HCT116 (cell line): Measurements from ENCODE around the gene NRXN2. TPM values are rescaled to one million over a fixed set of nuclear protein-coding genes. Genes with fewer than 3 reads are reported as not detected.

Source experiments
- ATAC-seq: fragments of 200-7000 bp; cut with Tn5 transposase; 2 replicates; pipeline ENCODE4 v1.9.1; 2020; ENCODE audit warnings: mild to moderate bottlenecking, moderate library complexity
- BruUV-seq: library from RNA; stranded (reverse); fragments of 400-500 nt; replicated peaks from 2 replicates; lab custom pipeline; 2021; lab: Mats Ljungman, UMichigan
- CTCF ChIA-PET: fragments of 300-600 bp; sonication (Branson Sonifier 250); formaldehyde crosslinking; loops from one replicate; lab custom pipeline; 2021; ENCODE audit warnings: antibody characterized with exemption; lab: Charles Lee
- POLR2A ChIA-PET: fragments of 300-600, 350-600 bp; sonication (Branson Sonifier 250); formaldehyde crosslinking; loops from one replicate; lab custom pipeline; 2021; ENCODE audit warnings: antibody characterized with exemption; lab: Charles Lee
- RAD21 ChIA-PET, 2 experiments: fragments of 300-600 bp; sonication (Branson Sonifier 250); formaldehyde crosslinking; loops; one replicate each; lab custom pipeline; 2023; ENCODE audit warnings: low total read pairs in 2 of 2; ENCODE audit not compliant: uncharacterized antibody in 2 of 2, unreplicated experiment in 2 of 2, low non-redundant PET in 1 of 2; lab: Charles Lee
- DNase-seq: peaks from one replicate; pipeline ENCODE4 v3.0.0-alpha.2; 2010; ENCODE audit warnings: low read depth, low spot score
- H2AFZ ChIP-seq: fragments of 200-600 bp; shearing (Covaris generic), sonication (generic); 2 replicates; pipeline ENCODE4 v1.6.1; 2017; ENCODE audit warnings: low read depth, mixed run types, mixed read lengths, antibody characterized with exemption, low read length; ENCODE audit not compliant: poor library complexity, severe bottlenecking
- H3K27ac ChIP-seq: 2 replicates; pipeline ENCODE4 v1.5.1; 2012; ENCODE audit warnings: low read depth, low read length
- H3K27me3 ChIP-seq: fragments of 200-600 bp; sonication (generic); 2 replicates; pipeline ENCODE4 v1.6.1; 2016; ENCODE audit warnings: mixed run types, low read length, mixed read lengths; ENCODE audit not compliant: insufficient read depth
- H3K36me3 ChIP-seq, 2 experiments: fragments of 200-500 bp in 1 of 2; fragments of 200-600 bp in 1 of 2; sonication (Bioruptor generic) in 1 of 2; sonication (generic) in 1 of 2; 2 replicates each; pipeline versions ENCODE4 v1.5.1 to v1.6.1; 2014 to 2016; ENCODE audit warnings: low read length in 2 of 2, inconsistent platforms in 1 of 2, mixed read lengths in 1 of 2, mixed run types in 1 of 2; ENCODE audit not compliant: insufficient read depth in 2 of 2, control insufficient read depth in 1 of 2
- H3K4me1 ChIP-seq, 2 experiments: fragments of 200-600 bp in 1 of 2; sonication (generic) in 1 of 2; 2 replicates each; pipeline versions ENCODE4 v1.5.1 to v1.6.1; 2012 to 2017; ENCODE audit warnings: low read length in 2 of 2, inconsistent platforms in 1 of 2, mild to moderate bottlenecking in 1 of 2, mixed read lengths in 1 of 2, mixed run types in 1 of 2, moderate library complexity in 1 of 2; ENCODE audit not compliant: insufficient read depth in 2 of 2, control insufficient read depth in 1 of 2
- H3K4me2 ChIP-seq: fragments of 200-600 bp; sonication (generic); 2 replicates; pipeline ENCODE4 v1.6.1; 2017; ENCODE audit warnings: mixed run types, low read length, mixed read lengths
- H3K4me3 ChIP-seq, 2 experiments: fragments of 200-600 bp in 1 of 2; sonication (generic) in 1 of 2; replicated peaks in 1 of 2; 2 replicates each; pipeline ENCODE4 v1.5.1; 2011 to 2016; ENCODE audit warnings: low read length in 2 of 2, control low read depth in 1 of 2, low read depth in 1 of 2, mild to moderate bottlenecking in 1 of 2, mixed read lengths in 1 of 2, mixed run types in 1 of 2
- H3K79me2 ChIP-seq: fragments of 200-600 bp; sonication (generic); 2 replicates; pipeline ENCODE4 v1.6.1; 2017; ENCODE audit warnings: mild to moderate bottlenecking, mixed run types, low read length, moderate library complexity, mixed read lengths; ENCODE audit not compliant: insufficient read depth
- H3K9ac ChIP-seq: fragments of 200-600 bp; sonication (generic); 2 replicates; pipeline ENCODE4 v1.6.1; 2016; ENCODE audit warnings: low read length, mixed read lengths
- H3K9me2 ChIP-seq: fragments of 200-600 bp; sonication (generic), shearing (Covaris generic); 2 replicates; pipeline ENCODE4 v1.6.1; 2017; ENCODE audit warnings: mixed run types, mild to moderate bottlenecking, moderate library complexity; ENCODE audit not compliant: insufficient read depth
- H3K9me3 ChIP-seq, 2 experiments: fragments of 200-500 bp in 1 of 2; fragments of 200-600 bp in 1 of 2; sonication (Bioruptor generic) in 1 of 2; sonication (generic) in 1 of 2; 2 replicates each; pipeline ENCODE4 v1.6.1; 2014 to 2017; ENCODE audit warnings: low read length in 2 of 2, mixed read lengths in 2 of 2, inconsistent platforms in 1 of 2, low read depth in 1 of 2, mild to moderate bottlenecking in 1 of 2, mixed run types in 1 of 2, moderate library complexity in 1 of 2; ENCODE audit not compliant: control insufficient read depth in 1 of 2, insufficient read depth in 1 of 2
- H4K20me1 ChIP-seq: fragments of 200-600 bp; sonication (generic), shearing (Covaris generic); 2 replicates; pipeline ENCODE4 v1.6.1; 2017; ENCODE audit warnings: mixed run types, mild to moderate bottlenecking, moderate library complexity; ENCODE audit not compliant: insufficient read depth
- CBX3 ChIP-seq: IDR thresholded peaks from 2 replicates; pipeline ENCODE4 v1.6.1; 2012; ENCODE audit warnings: low read depth
- CTCF ChIP-seq, 3 experiments: fragments of 200-600 bp in 1 of 3; sonication (generic) in 1 of 3; IDR thresholded peaks in 2 of 3; conservative IDR thresholded peaks in 1 of 3; 2 replicates each; pipeline ENCODE4 v1.5.1; 2012 to 2017; ENCODE audit warnings: low read depth in 2 of 3, low read length in 2 of 3, antibody characterized with exemption in 1 of 3, borderline replicate concordance in 1 of 3, control low read depth in 1 of 3, mild to moderate bottlenecking in 1 of 3, mixed read lengths in 1 of 3, mixed run types in 1 of 3, moderate library complexity in 1 of 3; ENCODE audit not compliant: insufficient read depth in 1 of 3
- EGR1 ChIP-seq: IDR thresholded peaks from 2 replicates; pipeline ENCODE4 v1.6.1; 2012; ENCODE audit warnings: low read depth
- EZH2 ChIP-seq: fragments of 200-600 bp; sonication (generic); IDR thresholded peaks from 2 replicates; pipeline ENCODE4 v1.6.1; 2017; ENCODE audit warnings: antibody characterized with exemption, mixed run types
- FOSL1 ChIP-seq: IDR thresholded peaks from 2 replicates; pipeline ENCODE4 v1.6.1; 2012; ENCODE audit warnings: low read depth
- JUND ChIP-seq: IDR thresholded peaks from 2 replicates; pipeline ENCODE4 v1.6.1; 2012
- MAX ChIP-seq: IDR thresholded peaks from 2 replicates; pipeline ENCODE4 v1.6.1; 2012
- POLR2A ChIP-seq: IDR thresholded peaks from 2 replicates; pipeline ENCODE4 v1.7.0; 2011; ENCODE audit warnings: borderline replicate concordance; ENCODE audit not compliant: insufficient read depth, insufficient read length; ENCODE audit errors: extremely low read depth
- POLR2AphosphoS5 ChIP-seq: IDR thresholded peaks from 2 replicates; pipeline ENCODE4 v1.6.1; 2011; ENCODE audit warnings: mild to moderate bottlenecking, low read depth, low read length, moderate library complexity
- SP1 ChIP-seq: IDR thresholded peaks from 2 replicates; pipeline ENCODE4 v1.6.1; 2012; ENCODE audit warnings: low read depth
- SRF ChIP-seq: IDR thresholded peaks from 2 replicates; pipeline ENCODE4 v1.6.1; 2012; ENCODE audit warnings: low read depth
- ZBTB33 ChIP-seq: IDR thresholded peaks from 2 replicates; pipeline ENCODE4 v1.6.1; 2011; ENCODE audit warnings: mild to moderate bottlenecking, low read length, moderate library complexity; ENCODE audit not compliant: insufficient replicate concordance; ENCODE audit errors: extremely low read depth
- intact Hi-C: fragments of 100-400 bp; cut with micrococcal nuclease; formaldehyde crosslinking; loops from 2 replicates; pipeline ENCODE4 v1.10.0; 2022
- total RNA-seq: library from RNA; stranded (reverse); gene quantifications from one replicate; pipeline ENCODE4 v1.2.1, GENCODE V29; 2021; ENCODE audit not compliant: unreplicated experiment

NRXN2 gene
- total RNA-seq, 1 experiment from 2014 or later: 1.5 TPM

- ATAC-seq: peak; percentile 65
- H4K20me1 ChIP-seq: no peaks in the 10 kb centered on the region
- BruUV-seq: no TSS peak
- H3K9me3 ChIP-seq: no peaks in the 10 kb centered on the region
- no peak overlapping the region for H3K4me2 ChIP-seq
- ChIA-PET POLR2A (no interaction called here), RAD21 (no interaction called here), CTCF (no interaction called here)
- H3K79me2 ChIP-seq: no peaks in the 10 kb centered on the region
- H3K36me3 ChIP-seq: no peaks in the 10 kb centered on the region
- DNase-seq: no peak
- H3K4me1 ChIP-seq: no peaks in the 10 kb centered on the region
- no peaks in the 10 kb centered on the region for H3K27me3 ChIP-seq
- TF ChIP-seq FOSL1 (no peak), CTCF (IDR thresholded peaks at IDR 0.05 in 2 of 3, conservative IDR thresholded peaks at IDR 0.05 in 1 of 3; ENCODE audit: borderline replicate concordance in 1 of 3, insufficient read depth in 1 of 3, low read depth in 2 of 3, low read length in 2 of 3) (no peak), POLR2AphosphoS5 (no peak), EZH2 (no peak), EGR1 (no peak), ZBTB33 (no peak), SP1 (no peak), MAX (no peak), POLR2A (no peak), SRF (no peak), CBX3 (no peak), JUND (no peak)
- no peak overlapping the region for H3K27ac ChIP-seq
- no peak overlapping the region for H3K9ac ChIP-seq
- H3K4me3 ChIP-seq: no peak overlapping the region
- no peak overlapping the region for H2AFZ ChIP-seq
- H3K9me2 ChIP-seq: no peaks in the 10 kb centered on the region
- intact Hi-C loops: no loop called here
Measured at GRCh38 chr11:64609436-64610047, 113.5 kb downstream of the NRXN2 start.
